Liver (tissue), 9 donors: ENCODE data around the gene SETBP1. TPM values are rescaled to one million over a fixed set of nuclear protein-coding genes. Genes with fewer than 3 reads are reported as not detected.

Source experiments
- DNase-seq: peaks from one replicate; pipeline ENCODE4 v3.0.0-alpha.2; 2017; ENCODE audit warnings: low spot score
- H3K27ac ChIP-seq, 2 donors: one replicate each; pipeline ENCODE4 v1.7.0; 2013; ENCODE audit warnings: inconsistent platforms in 2 of 2, low read length in 2 of 2, control low read depth in 1 of 2, low read depth in 1 of 2, mild to moderate bottlenecking in 1 of 2
- H3K27me3 ChIP-seq, 4 donors: one replicate each; pipeline versions ENCODE4 v1.6.1 to v1.7.0; 2013; ENCODE audit warnings: low read length in 3 of 4, inconsistent platforms in 1 of 4, mild to moderate bottlenecking in 1 of 4, moderate library complexity in 1 of 4; ENCODE audit not compliant: control insufficient read depth in 4 of 4, insufficient read depth in 4 of 4
- H3K36me3 ChIP-seq, 4 donors: one replicate each; pipeline versions ENCODE4 v1.6.1 to v1.7.0; 2013; ENCODE audit warnings: low read length in 3 of 4, mild to moderate bottlenecking in 3 of 4, low read depth in 1 of 4, moderate library complexity in 1 of 4; ENCODE audit not compliant: control insufficient read depth in 4 of 4, insufficient read depth in 3 of 4
- H3K4me1 ChIP-seq, 4 donors: one replicate each; pipeline versions ENCODE4 v1.6.1 to v1.7.0; 2013; ENCODE audit warnings: low read length in 3 of 4, mild to moderate bottlenecking in 3 of 4, moderate library complexity in 1 of 4; ENCODE audit not compliant: control insufficient read depth in 4 of 4, insufficient read depth in 4 of 4
- H3K4me3 ChIP-seq, 3 donors: one replicate each; pipeline versions ENCODE4 v1.6.1 to v1.7.0; 2013; ENCODE audit warnings: low read length in 3 of 3, control low read depth in 1 of 3, low read depth in 1 of 3, mild to moderate bottlenecking in 1 of 3
- H3K9ac ChIP-seq, 2 donors: one replicate each; pipeline ENCODE4 v1.7.0; 2013; ENCODE audit warnings: low read length in 2 of 2, mild to moderate bottlenecking in 2 of 2, moderate library complexity in 2 of 2, control low read depth in 1 of 2, low read depth in 1 of 2
- H3K9me3 ChIP-seq, 4 donors: one replicate each; pipeline versions ENCODE4 v1.6.1 to v1.7.0; 2013; ENCODE audit warnings: low read length in 3 of 4; ENCODE audit not compliant: control insufficient read depth in 4 of 4
- EGR1 ChIP-seq, 2 donors: IDR thresholded peaks; 2 replicates each; pipeline ENCODE4 v1.6.1; 2016 to 2018; ENCODE audit warnings: antibody characterized with exemption in 2 of 2, low read depth in 2 of 2
- FOXA1 ChIP-seq: IDR thresholded peaks from 2 replicates; pipeline ENCODE4 v1.6.1; 2016; ENCODE audit warnings: antibody characterized with exemption
- FOXA2 ChIP-seq: IDR thresholded peaks from 2 replicates; pipeline ENCODE4 v1.6.1; 2016; ENCODE audit warnings: antibody characterized with exemption
- GABPA ChIP-seq, 2 donors: IDR thresholded peaks in 1 of 2; conservative IDR thresholded peaks in 1 of 2; 2 replicates each; pipeline ENCODE4 v1.6.1; 2016; ENCODE audit warnings: antibody characterized with exemption in 2 of 2, mild to moderate bottlenecking in 1 of 2, moderate library complexity in 1 of 2
- HNF4G ChIP-seq: IDR thresholded peaks from 2 replicates; pipeline ENCODE4 v1.6.1; 2016; ENCODE audit warnings: antibody characterized with exemption
- JUND ChIP-seq, 2 donors: IDR thresholded peaks; 2 replicates each; pipeline ENCODE4 v1.6.1; 2016; ENCODE audit warnings: antibody characterized with exemption in 2 of 2
- NR2F2 ChIP-seq: IDR thresholded peaks from 2 replicates; pipeline ENCODE4 v1.6.1; 2016; ENCODE audit warnings: antibody characterized with exemption
- RAD21 ChIP-seq, 2 donors: IDR thresholded peaks; 2 replicates each; pipeline ENCODE4 v1.6.1; 2016; ENCODE audit warnings: antibody characterized with exemption in 2 of 2, mild to moderate bottlenecking in 2 of 2
- RXRA ChIP-seq, 2 donors: IDR thresholded peaks; 2 replicates each; pipeline ENCODE4 v1.6.1; 2017 to 2018; ENCODE audit warnings: antibody characterized with exemption in 2 of 2, mild to moderate bottlenecking in 1 of 2
- TAF1 ChIP-seq: conservative IDR thresholded peaks from 2 replicates; pipeline ENCODE4 v1.6.1; 2016; ENCODE audit warnings: antibody characterized with exemption, mild to moderate bottlenecking
- YY1 ChIP-seq: IDR thresholded peaks from 2 replicates; pipeline ENCODE4 v1.6.1; 2016; ENCODE audit warnings: antibody characterized with exemption, mild to moderate bottlenecking
- WGBS: extraction: QIAGEN DNeasy Blood & Tissue Kit; methylation state at CpG from one replicate; pipeline ENCODE4 v1.1.7; 2013; 5-methylcytosine and 5-hydroxymethylcytosine counted together
- polyA plus RNA-seq, 2 donors: library from polyadenylated mRNA; stranded (reverse) in 1 of 2; unstranded in 1 of 2; fragments of 200-250 nt in 1 of 2; fragments of >200 nt in 1 of 2; fragmentation: Nextera tagmentation in 1 of 2; extraction: Ambion mirVana in 1 of 2; gene quantifications; one replicate each; pipeline versions ENCODE4 v1.2.1 to v1.2.3, GENCODE V29; 2013 to 2015
- total RNA-seq, 2 donors: library from RNA; depleted of rRNA; stranded (reverse); fragments of >200 nt; gene quantifications; one replicate each; pipeline ENCODE4 v1.2.3, GENCODE V29; 2014
- TF ChIP-seq, protein P1 (sequence below): IDR thresholded peaks from 2 replicates; pipeline ENCODE4 v1.6.1; 2016; ENCODE audit warnings: antibody characterized with exemption
- TF ChIP-seq, protein P2 (sequence below): IDR thresholded peaks from 2 replicates; pipeline ENCODE4 v1.6.1; 2016; ENCODE audit warnings: antibody characterized with exemption
- TF ChIP-seq, protein P3 (sequence below): fragments of 150-350 bp; IDR thresholded peaks from 2 replicates; pipeline ENCODE4 v1.5.1; 2017; ENCODE audit warnings: improper control_type of control experiment, low read depth, low read length; ENCODE audit not compliant: missing input control
- TF ChIP-seq, protein P4 (sequence below): IDR thresholded peaks from 2 replicates; pipeline ENCODE4 v1.6.1; 2016; ENCODE audit warnings: antibody characterized with exemption
- donor health status: healthy.
- donor health status: healthy.
- donor health status: healthy.
- donor health status: healthy.
- donor health status: healthy.

SETBP1 gene
- total and polyA plus RNA-seq, 4 donors: 2.5 to 15.8 (median 4.7) TPM

DNA sequence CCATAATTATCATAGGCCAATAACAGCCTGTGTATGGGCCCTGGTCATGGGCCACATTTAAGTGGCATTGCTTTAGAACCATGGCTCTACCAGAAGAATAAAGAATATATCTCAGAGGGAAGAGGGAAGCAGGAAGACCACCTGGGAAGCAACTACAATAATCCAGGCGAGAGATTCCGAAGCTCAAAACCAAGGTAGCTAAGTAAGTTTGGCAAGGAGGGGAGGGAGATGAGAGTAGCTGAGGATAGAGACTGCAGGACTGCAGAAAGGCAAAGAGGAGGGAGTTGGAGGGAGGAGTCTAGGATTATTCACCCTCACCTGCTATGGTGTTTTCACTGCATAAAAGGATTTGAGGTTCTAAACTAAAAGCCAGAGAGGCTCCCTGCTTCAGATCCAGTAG is 293.5 kb downstream of the SETBP1 start:
- no peak for DNase-seq
- 95% methylated on average over 2 of the region's 2 CpGs for WGBS
- Histone ChIP-seq H3K4me1 (peaks cover 0 to 10% (median 0%) of the 10 kb centered on the region in 4 donors), H3K9ac (no peak overlapping the region), H3K4me3 (no peak overlapping the region), H3K9me3 (no peaks in the 10 kb centered on the region), H3K36me3 (peaks cover 0 to 3% (median 0%) of the 10 kb centered on the region in 4 donors), H3K27ac (no peak overlapping the region), H3K27me3 (no peaks in the 10 kb centered on the region)
- TF ChIP-seq GABPA (IDR thresholded peaks at IDR 0.05 in 1 of 2, conservative IDR thresholded peaks at IDR 0.05 in 1 of 2) (no peak), FOXA1 (no peak), RXRA (IDR thresholded peaks at IDR 0.05) (no peak)

DNA sequence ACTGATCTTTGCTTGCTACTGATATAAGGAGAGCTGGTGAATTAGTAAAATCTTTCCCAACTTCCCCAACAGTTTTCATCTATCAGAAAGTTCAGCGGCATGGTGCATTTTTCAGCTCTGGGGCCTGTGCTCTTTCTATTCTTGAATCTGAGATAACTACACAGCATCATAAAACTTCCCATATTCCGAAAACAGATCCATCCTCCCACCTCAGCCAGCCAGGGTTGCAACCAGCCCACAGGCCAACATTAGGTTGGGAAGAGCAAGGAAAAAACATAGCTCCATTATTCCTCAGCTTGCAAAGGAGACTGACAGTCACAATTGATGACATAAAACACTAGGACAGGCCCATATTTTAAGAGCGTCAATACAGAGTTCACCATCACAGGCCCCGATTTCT is 297.2 kb downstream of the SETBP1 start:
- 97% methylated on average over 4 of the region's 4 CpGs for whole genome bisulfite sequencing
- H3K36me3 ChIP-seq: peaks cover 0 to 5% (median 0%) of the 10 kb centered on the region in 4 donors
- H3K27me3 ChIP-seq: no peaks in the 10 kb centered on the region
- H3K4me3 ChIP-seq: no peak overlapping the region
- peaks cover 0 to 10% (median 0%) of the 10 kb centered on the region in 4 donors for H3K4me1 ChIP-seq
- H3K9ac ChIP-seq: no peak overlapping the region
- no peaks in the 10 kb centered on the region for H3K9me3 ChIP-seq
- H3K27ac ChIP-seq: no peak overlapping the region
- TF ChIP-seq, protein P1, sequence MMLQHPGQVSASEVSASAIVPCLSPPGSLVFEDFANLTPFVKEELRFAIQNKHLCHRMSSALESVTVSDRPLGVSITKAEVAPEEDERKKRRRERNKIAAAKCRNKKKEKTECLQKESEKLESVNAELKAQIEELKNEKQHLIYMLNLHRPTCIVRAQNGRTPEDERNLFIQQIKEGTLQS: no peak
- TF ChIP-seq RXRA (IDR thresholded peaks at IDR 0.05) (no peak), YY1 (no peak), FOXA1 (no peak), JUND (IDR thresholded peaks at IDR 0.05) (no peak), FOXA2 (no peak), RAD21 (IDR thresholded peaks at IDR 0.05) (no peak)
- TF ChIP-seq, protein P2, sequence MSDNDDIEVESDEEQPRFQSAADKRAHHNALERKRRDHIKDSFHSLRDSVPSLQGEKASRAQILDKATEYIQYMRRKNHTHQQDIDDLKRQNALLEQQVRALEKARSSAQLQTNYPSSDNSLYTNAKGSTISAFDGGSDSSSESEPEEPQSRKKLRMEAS: no peak
- no peak for DNase-seq

DNA sequence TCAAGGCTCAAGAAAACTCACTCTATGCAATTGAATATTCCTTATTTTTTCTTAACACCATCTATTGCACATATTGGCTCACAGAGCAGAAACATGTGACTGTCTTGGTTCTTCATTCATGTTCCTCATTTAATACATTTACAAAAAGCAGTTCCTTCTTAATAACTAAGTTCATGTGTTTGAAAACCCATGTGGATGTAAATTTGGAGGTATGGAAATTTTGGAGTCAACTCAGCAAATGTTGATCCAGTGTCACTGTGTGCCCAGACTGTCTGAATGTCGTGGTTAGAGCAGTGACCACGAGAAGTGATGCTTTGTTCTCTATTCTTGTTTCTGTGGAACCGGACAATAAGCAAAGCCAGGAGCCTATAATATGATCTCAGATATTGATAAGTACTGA is 299.1 kb downstream of the SETBP1 start:
- TF ChIP-seq RXRA (IDR thresholded peaks at IDR 0.05) (no peak), HNF4G (no peak), TAF1 (no peak), FOXA1 (no peak), NR2F2 (no peak), GABPA (IDR thresholded peaks at IDR 0.05 in 1 of 2, conservative IDR thresholded peaks at IDR 0.05 in 1 of 2) (no peak), JUND (IDR thresholded peaks at IDR 0.05) (no peak), FOXA2 (no peak), YY1 (no peak), EGR1 (IDR thresholded peaks at IDR 0.05; ENCODE audit: low read depth in 2 of 2) (no peak)
- TF ChIP-seq, protein P3, sequence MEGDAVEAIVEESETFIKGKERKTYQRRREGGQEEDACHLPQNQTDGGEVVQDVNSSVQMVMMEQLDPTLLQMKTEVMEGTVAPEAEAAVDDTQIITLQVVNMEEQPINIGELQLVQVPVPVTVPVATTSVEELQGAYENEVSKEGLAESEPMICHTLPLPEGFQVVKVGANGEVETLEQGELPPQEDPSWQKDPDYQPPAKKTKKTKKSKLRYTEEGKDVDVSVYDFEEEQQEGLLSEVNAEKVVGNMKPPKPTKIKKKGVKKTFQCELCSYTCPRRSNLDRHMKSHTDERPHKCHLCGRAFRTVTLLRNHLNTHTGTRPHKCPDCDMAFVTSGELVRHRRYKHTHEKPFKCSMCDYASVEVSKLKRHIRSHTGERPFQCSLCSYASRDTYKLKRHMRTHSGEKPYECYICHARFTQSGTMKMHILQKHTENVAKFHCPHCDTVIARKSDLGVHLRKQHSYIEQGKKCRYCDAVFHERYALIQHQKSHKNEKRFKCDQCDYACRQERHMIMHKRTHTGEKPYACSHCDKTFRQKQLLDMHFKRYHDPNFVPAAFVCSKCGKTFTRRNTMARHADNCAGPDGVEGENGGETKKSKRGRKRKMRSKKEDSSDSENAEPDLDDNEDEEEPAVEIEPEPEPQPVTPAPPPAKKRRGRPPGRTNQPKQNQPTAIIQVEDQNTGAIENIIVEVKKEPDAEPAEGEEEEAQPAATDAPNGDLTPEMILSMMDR: no peak
- TF ChIP-seq, protein P1: no peak
- TF ChIP-seq, protein P4, sequence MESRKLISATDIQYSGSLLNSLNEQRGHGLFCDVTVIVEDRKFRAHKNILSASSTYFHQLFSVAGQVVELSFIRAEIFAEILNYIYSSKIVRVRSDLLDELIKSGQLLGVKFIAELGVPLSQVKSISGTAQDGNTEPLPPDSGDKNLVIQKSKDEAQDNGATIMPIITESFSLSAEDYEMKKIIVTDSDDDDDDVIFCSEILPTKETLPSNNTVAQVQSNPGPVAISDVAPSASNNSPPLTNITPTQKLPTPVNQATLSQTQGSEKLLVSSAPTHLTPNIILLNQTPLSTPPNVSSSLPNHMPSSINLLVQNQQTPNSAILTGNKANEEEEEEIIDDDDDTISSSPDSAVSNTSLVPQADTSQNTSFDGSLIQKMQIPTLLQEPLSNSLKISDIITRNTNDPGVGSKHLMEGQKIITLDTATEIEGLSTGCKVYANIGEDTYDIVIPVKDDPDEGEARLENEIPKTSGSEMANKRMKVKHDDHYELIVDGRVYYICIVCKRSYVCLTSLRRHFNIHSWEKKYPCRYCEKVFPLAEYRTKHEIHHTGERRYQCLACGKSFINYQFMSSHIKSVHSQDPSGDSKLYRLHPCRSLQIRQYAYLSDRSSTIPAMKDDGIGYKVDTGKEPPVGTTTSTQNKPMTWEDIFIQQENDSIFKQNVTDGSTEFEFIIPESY: no peak
- TF ChIP-seq, protein P2: no peak
- peaks cover 0 to 5% (median 0%) of the 10 kb centered on the region in 4 donors for H3K36me3 ChIP-seq
- H3K4me1 ChIP-seq: peaks cover 0 to 10% (median 0%) of the 10 kb centered on the region in 4 donors
- H3K4me3 ChIP-seq: no peak overlapping the region
- no peak for DNase-seq
- H3K9ac ChIP-seq: no peak overlapping the region
- H3K9me3 ChIP-seq: no peaks in the 10 kb centered on the region
- 88% methylated on average over 3 of the region's 3 CpGs for WGBS
- no peaks in the 10 kb centered on the region for H3K27me3 ChIP-seq
- no peak overlapping the region for H3K27ac ChIP-seq
